ENCODE data around the gene ROR1. TPM values are rescaled to one million over a fixed set of nuclear protein-coding genes. Genes with fewer than 3 reads are reported as not detected.

Gene ROR1
- polyA plus RNA-seq, 1 experiment: 7.1 TPM

GRCh38 chr1:63817700-63818099, 43.9 kb downstream of the ROR1 start:
- Histone ChIP-seq H3K27me3 (ENCODE audit: control insufficient read depth, insufficient read depth, low read length) (peaks cover 6% of the 10 kb centered on the region), H3K9me3 (ENCODE audit: control insufficient read depth, insufficient read depth, low read length) (no peaks in the 10 kb centered on the region), H3K4me3 (ENCODE audit: low read depth, low read length) (no peak overlapping the region), H3K27ac (ENCODE audit: low read depth, low read length) (no peak overlapping the region)
- ChIA-PET CTCF (interaction anchor here (0.9 kb wide), 1 partner anchor 320 kb away, joined by 3 read pairs; no protein-coding TSS in a partner anchor), POLR2A (no interaction called here)
- DNase-seq (ENCODE audit: low read depth, low spot score): no peak
- TF ChIP-seq CTCF (IDR thresholded peaks at IDR 0.05; ENCODE audit: low read depth, low read length): no peak

- ChIA-PET POLR2A (no interaction called here), CTCF (interaction anchor here (0.5 to 0.9 kb wide), 2 partner anchors 110 to 319 kb away, joined by 3 read pairs; no protein-coding TSS in a partner anchor)
- peaks cover 6% of the 10 kb centered on the region for H3K27me3 ChIP-seq (ENCODE audit: control insufficient read depth, insufficient read depth, low read length)
- H3K4me3 ChIP-seq (ENCODE audit: low read depth, low read length): no peak overlapping the region
- H3K27ac ChIP-seq (ENCODE audit: low read depth, low read length): no peak overlapping the region
- no peak for TF ChIP-seq CTCF (IDR thresholded peaks at IDR 0.05; ENCODE audit: low read depth, low read length)
- no peaks in the 10 kb centered on the region for H3K9me3 ChIP-seq (ENCODE audit: control insufficient read depth, insufficient read depth, low read length)
- DNase-seq (ENCODE audit: low read depth, low spot score): no peak
Observed at GRCh38 chr1:63818567-63819325, 44.9 kb downstream of the ROR1 start.

- Histone ChIP-seq H3K4me3 (ENCODE audit: low read depth, low read length) (no peak overlapping the region), H3K27ac (ENCODE audit: low read depth, low read length) (no peak overlapping the region), H3K9me3 (ENCODE audit: control insufficient read depth, insufficient read depth, low read length) (no peaks in the 10 kb centered on the region), H3K27me3 (ENCODE audit: control insufficient read depth, insufficient read depth, low read length) (peaks cover 6% of the 10 kb centered on the region)
- TF ChIP-seq CTCF (IDR thresholded peaks at IDR 0.05; ENCODE audit: low read depth, low read length): no peak
- ChIA-PET CTCF (no interaction called here), POLR2A (no interaction called here)
- DNase-seq (ENCODE audit: low read depth, low spot score): no peak
Observed at GRCh38 chr1:63819795-63820194, 46.0 kb downstream of the ROR1 start.

GRCh38 chr1:63821091-63822005, 47.5 kb downstream of the ROR1 start:
- CTCF ChIA-PET: interaction anchor here (0.6 to 0.8 kb wide), 2 partner anchors 39 to 147 kb away, joined by 3 to 9 read pairs; no protein-coding TSS in a partner anchor
- TF ChIP-seq CTCF (IDR thresholded peaks at IDR 0.05; ENCODE audit: low read depth, low read length): no peak
- Histone ChIP-seq H3K4me3 (ENCODE audit: low read depth, low read length) (no peak overlapping the region), H3K27ac (ENCODE audit: low read depth, low read length) (no peak overlapping the region), H3K27me3 (ENCODE audit: control insufficient read depth, insufficient read depth, low read length) (peaks cover 6% of the 10 kb centered on the region), H3K9me3 (ENCODE audit: control insufficient read depth, insufficient read depth, low read length) (no peaks in the 10 kb centered on the region)
- no peak for DNase-seq (ENCODE audit: low read depth, low spot score)
- POLR2A ChIA-PET: no interaction called here

- TF ChIP-seq CTCF (IDR thresholded peaks at IDR 0.05; ENCODE audit: low read depth, low read length): no peak
Observed at GRCh38 chr1:63822540-63822939, 48.7 kb downstream of the ROR1 start.

More at GRCh38 chr1:63822540-63822939, 48.7 kb downstream of the ROR1 start:
- H3K9me3 ChIP-seq (ENCODE audit: control insufficient read depth, insufficient read depth, low read length): no peaks in the 10 kb centered on the region
- no peak overlapping the region for H3K4me3 ChIP-seq (ENCODE audit: low read depth, low read length)
- DNase-seq (ENCODE audit: low read depth, low spot score): no peak
- H3K27ac ChIP-seq (ENCODE audit: low read depth, low read length): no peak overlapping the region
- H3K27me3 ChIP-seq (ENCODE audit: control insufficient read depth, insufficient read depth, low read length): peaks cover 3% of the 10 kb centered on the region
- ChIA-PET POLR2A (no interaction called here), CTCF (no interaction called here)
